Measurements from ENCODE around the gene CDC42EP4.

DNA sequence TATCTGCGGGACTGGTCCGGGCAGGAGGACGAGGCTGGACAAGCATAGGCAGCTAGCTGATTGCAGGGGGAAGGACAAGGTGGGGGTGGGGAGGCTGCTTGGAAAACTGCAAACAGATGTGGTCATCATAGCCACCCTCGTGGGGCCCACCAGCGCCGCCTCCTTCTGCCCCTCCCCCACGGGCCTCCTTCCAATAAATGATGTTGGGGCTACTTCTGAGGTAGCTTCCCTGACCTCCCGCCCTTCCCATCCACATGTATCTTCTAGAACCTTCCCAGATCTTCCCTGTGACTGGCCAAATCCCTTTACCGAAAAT is 12.3 kb upstream of the CDC42EP4 start:
- TF ChIP-seq, protein P1, sequence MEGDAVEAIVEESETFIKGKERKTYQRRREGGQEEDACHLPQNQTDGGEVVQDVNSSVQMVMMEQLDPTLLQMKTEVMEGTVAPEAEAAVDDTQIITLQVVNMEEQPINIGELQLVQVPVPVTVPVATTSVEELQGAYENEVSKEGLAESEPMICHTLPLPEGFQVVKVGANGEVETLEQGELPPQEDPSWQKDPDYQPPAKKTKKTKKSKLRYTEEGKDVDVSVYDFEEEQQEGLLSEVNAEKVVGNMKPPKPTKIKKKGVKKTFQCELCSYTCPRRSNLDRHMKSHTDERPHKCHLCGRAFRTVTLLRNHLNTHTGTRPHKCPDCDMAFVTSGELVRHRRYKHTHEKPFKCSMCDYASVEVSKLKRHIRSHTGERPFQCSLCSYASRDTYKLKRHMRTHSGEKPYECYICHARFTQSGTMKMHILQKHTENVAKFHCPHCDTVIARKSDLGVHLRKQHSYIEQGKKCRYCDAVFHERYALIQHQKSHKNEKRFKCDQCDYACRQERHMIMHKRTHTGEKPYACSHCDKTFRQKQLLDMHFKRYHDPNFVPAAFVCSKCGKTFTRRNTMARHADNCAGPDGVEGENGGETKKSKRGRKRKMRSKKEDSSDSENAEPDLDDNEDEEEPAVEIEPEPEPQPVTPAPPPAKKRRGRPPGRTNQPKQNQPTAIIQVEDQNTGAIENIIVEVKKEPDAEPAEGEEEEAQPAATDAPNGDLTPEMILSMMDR (tag by site-specific recombination; IDR thresholded peaks at IDR 0.05): no peak
- TF ChIP-seq ZFP37 (tag by site-specific recombination; IDR thresholded peaks at IDR 0.05): no peak
- TF ChIP-seq ZNF658 (tag by site-specific recombination; IDR thresholded peaks at IDR 0.05): no peak
- TF ChIP-seq GLI2 (tag by site-specific recombination; IDR thresholded peaks at IDR 0.05; ENCODE audit: borderline replicate concordance, low read depth): no peak
- no peak for TF ChIP-seq ZNF239 (tag by site-specific recombination; IDR thresholded peaks at IDR 0.05)
- TF ChIP-seq PRDM1 (tag by site-specific recombination; IDR thresholded peaks at IDR 0.05): no peak
- no peak for TF ChIP-seq IKZF3 (tag by site-specific recombination; IDR thresholded peaks at IDR 0.05)
- no peak for TF ChIP-seq ZBTB11 (tag by site-specific recombination; conservative IDR thresholded peaks at IDR 0.05; ENCODE audit: low read depth)
- TF ChIP-seq, protein P2, sequence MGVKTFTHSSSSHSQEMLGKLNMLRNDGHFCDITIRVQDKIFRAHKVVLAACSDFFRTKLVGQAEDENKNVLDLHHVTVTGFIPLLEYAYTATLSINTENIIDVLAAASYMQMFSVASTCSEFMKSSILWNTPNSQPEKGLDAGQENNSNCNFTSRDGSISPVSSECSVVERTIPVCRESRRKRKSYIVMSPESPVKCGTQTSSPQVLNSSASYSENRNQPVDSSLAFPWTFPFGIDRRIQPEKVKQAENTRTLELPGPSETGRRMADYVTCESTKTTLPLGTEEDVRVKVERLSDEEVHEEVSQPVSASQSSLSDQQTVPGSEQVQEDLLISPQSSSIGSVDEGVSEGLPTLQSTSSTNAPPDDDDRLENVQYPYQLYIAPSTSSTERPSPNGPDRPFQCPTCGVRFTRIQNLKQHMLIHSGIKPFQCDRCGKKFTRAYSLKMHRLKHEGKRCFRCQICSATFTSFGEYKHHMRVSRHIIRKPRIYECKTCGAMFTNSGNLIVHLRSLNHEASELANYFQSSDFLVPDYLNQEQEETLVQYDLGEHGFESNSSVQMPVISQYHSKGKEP (tag by site-specific recombination; IDR thresholded peaks at IDR 0.05): no peak
- TF ChIP-seq, protein P3, sequence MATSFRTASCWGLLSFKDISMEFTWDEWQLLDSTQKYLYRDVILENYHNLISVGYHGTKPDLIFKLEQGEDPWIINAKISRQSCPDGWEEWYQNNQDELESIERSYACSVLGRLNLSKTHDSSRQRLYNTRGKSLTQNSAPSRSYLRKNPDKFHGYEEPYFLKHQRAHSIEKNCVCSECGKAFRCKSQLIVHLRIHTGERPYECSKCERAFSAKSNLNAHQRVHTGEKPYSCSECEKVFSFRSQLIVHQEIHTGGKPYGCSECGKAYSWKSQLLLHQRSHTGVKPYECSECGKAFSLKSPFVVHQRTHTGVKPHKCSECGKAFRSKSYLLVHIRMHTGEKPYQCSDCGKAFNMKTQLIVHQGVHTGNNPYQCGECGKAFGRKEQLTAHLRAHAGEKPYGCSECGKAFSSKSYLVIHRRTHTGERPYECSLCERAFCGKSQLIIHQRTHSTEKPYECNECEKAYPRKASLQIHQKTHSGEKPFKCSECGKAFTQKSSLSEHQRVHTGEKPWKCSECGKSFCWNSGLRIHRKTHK (tag by site-specific recombination; IDR thresholded peaks at IDR 0.05): no peak

All from HEK293 (cell line).